ENCODE results near the gene ERBIN. TPM values are rescaled to one million over a fixed set of nuclear protein-coding genes. Genes with fewer than 3 reads are reported as not detected.
"Not testable (repeated sequence)": the region's sequence is repeated elsewhere in the genome, so short reads cannot be mapped to it uniquely, and the experiment has no call there.

Gene ERBIN
- total RNA-seq, 1 donor from 2014 or later = 38.0 TPM

DNA sequence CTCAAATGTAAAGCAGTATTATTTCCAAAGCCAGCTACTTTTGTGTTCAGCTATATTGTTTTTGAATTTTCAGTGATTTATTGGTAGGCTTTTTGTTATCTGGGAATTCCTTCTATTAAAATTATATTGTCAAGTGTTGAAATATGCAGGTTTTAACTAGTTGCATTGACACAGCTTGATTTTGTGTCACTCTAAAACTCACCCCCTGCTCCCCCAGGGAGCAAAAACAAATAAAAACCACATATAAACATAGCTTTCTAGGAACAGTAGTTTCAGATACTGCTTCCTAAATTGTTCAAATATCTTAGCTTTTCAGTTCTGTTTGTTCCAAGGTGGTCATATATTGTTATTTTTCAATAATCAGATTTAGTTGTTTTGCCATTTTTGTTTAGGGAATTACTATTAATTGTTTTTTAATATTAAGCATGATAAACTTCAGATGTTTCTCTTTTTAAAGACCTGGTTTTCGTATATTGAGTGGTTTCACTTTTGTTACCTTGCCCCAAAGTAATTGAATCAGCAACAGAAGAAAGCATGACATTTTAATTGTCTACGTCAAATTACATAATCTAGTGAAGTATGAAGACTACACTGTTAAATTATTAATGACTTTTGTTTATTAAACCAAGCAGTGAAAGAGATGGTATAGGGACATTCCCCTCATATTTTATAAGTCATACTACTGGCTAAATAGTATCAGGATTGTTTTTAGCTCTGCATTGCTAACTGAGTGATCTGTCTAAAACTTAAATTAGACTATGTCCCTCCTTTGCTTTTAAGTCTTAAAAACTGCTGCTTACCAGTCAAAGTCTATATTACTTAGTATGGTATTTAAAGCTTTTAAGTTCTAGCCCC is 43.4 kb downstream of the ERBIN start:
- Histone ChIP-seq H3K27ac (replicated peaks) (no peak overlapping the region), H3K4me3 (peak overlapping the region; percentile 2)
- intact Hi-C loops (cut with micrococcal nuclease) = no loop called here

DNA sequence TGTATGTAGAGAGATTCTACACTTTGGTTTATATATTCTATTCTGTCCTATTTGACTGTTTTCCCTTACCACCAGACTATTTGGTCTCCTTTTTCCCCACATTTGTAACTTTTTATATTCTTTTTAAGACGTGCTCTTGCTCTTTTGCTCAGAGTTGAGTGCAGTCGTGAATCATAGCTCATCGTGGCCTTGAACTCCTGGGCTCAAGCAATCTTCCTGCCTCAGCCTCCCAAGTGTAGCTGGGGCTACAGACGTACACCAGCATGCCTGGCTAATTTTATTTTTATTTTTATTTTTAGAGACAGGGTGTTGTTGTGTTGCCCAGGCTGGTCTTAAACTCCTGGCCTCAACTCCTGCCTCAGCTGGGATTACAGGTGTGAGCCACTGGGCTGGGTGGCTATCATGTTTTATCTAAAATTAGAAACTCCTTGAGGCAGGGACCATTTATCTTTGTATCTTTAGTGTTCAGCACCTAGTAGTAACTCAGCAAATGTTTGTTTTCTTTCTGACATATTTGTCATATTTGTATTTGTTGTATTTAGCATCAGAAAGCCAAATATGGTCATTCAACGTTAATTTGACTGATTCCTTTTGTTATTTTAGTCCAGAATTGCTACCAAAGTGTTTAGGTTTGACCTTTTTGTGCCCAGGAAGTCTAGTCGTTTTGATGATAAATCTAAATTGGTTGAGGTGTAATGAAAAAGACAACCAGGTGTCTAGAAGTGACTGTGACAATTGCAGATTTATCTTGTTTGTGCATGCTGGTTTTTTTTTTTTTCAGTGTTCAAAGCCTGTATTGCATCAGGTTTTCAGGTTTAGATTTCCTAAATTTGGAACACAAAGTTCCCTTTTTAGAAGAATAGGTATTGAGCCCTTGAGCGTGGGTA is 44.3 kb downstream of the ERBIN start:
- DNase-seq = no peak
- Histone ChIP-seq H3K27me3 (ENCODE audit: low read depth) (no peaks in the 10 kb centered on the region), H3K27ac (replicated peaks) (no peak overlapping the region), H3K9me3 (replicated peaks) (peaks cover 4% of the 10 kb centered on the region), H3K36me3 (no peaks in the 10 kb centered on the region), H3K4me3 (no peak overlapping the region), H3K4me1 (peaks cover 64% of the 10 kb centered on the region)
- TF ChIP-seq, protein P1, sequence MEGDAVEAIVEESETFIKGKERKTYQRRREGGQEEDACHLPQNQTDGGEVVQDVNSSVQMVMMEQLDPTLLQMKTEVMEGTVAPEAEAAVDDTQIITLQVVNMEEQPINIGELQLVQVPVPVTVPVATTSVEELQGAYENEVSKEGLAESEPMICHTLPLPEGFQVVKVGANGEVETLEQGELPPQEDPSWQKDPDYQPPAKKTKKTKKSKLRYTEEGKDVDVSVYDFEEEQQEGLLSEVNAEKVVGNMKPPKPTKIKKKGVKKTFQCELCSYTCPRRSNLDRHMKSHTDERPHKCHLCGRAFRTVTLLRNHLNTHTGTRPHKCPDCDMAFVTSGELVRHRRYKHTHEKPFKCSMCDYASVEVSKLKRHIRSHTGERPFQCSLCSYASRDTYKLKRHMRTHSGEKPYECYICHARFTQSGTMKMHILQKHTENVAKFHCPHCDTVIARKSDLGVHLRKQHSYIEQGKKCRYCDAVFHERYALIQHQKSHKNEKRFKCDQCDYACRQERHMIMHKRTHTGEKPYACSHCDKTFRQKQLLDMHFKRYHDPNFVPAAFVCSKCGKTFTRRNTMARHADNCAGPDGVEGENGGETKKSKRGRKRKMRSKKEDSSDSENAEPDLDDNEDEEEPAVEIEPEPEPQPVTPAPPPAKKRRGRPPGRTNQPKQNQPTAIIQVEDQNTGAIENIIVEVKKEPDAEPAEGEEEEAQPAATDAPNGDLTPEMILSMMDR (IDR thresholded peaks at IDR 0.05; ENCODE audit: borderline replicate concordance) = no peak
- intact Hi-C loops (cut with micrococcal nuclease) = no loop called here

More for the DNA sequence above, 43.4 kb downstream of the ERBIN start:
- H3K36me3 ChIP-seq = no peaks in the 10 kb centered on the region
- H3K27me3 ChIP-seq (ENCODE audit: low read depth) = no peaks in the 10 kb centered on the region
- H3K4me1 ChIP-seq = peaks cover 71% of the 10 kb centered on the region
- H3K9me3 ChIP-seq (replicated peaks) = peaks cover 4% of the 10 kb centered on the region
- TF ChIP-seq, protein P1 (IDR thresholded peaks at IDR 0.05; ENCODE audit: borderline replicate concordance) = no peak
- no peak for DNase-seq

DNA sequence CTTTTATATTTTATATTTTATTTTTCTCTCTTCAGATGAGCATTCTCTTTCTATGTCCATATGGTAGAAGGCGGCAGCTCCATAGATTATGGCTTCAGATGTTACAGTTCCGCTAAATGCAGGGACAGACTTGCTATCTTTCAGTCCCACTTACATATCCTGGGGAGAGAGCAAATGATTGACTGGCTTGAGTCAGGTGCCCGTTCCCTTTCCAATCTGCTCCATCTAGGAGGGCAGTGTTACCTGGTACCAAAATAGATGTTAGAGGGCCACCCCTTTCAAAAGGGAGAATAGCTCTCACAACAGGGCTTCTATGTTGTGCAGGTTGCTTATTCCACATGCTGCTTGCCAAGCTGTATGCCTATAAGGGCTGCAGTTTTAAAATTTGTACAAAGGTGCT is 45.3 kb downstream of the ERBIN start:
- H3K27ac ChIP-seq (replicated peaks) = no peak overlapping the region
- intact Hi-C loops (cut with micrococcal nuclease) = no loop called here
- H3K4me3 ChIP-seq = no peak overlapping the region
- no peaks in the 10 kb centered on the region for H3K36me3 ChIP-seq
- peaks cover 4% of the 10 kb centered on the region for H3K9me3 ChIP-seq (replicated peaks)
- no peak for DNase-seq
- TF ChIP-seq, protein P1 (IDR thresholded peaks at IDR 0.05; ENCODE audit: borderline replicate concordance) = no peak
- H3K27me3 ChIP-seq (ENCODE audit: low read depth) = no peaks in the 10 kb centered on the region
- H3K4me1 ChIP-seq = peaks cover 61% of the 10 kb centered on the region

DNA sequence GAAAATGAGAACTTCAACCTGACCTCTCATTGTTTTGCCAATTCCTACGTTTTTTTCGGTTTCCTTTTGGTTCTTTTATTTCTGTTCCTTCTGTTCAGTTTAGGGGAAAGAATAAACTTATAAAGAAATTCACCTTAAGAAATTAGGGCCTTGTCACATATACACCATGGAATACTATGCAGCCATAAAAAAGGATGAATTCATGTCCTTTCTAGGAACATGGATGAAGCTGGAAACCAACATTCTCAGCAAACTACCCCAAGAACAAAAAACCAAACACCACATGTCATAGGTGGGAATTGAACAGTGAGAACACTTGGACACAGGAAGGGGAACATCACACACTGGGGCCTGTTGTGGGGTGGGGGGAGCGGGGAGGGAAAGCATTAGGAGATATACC is 46.5 kb downstream of the ERBIN start:
- H3K4me3 ChIP-seq; H3K27ac ChIP-seq (replicated peaks); H3K9me3 ChIP-seq (replicated peaks); H3K36me3 ChIP-seq; H3K27me3 ChIP-seq (ENCODE audit: low read depth); intact Hi-C loops (cut with micrococcal nuclease); DNase-seq: not testable (repeated sequence)
- peaks cover 49% of the 10 kb centered on the region for H3K4me1 ChIP-seq

DNA sequence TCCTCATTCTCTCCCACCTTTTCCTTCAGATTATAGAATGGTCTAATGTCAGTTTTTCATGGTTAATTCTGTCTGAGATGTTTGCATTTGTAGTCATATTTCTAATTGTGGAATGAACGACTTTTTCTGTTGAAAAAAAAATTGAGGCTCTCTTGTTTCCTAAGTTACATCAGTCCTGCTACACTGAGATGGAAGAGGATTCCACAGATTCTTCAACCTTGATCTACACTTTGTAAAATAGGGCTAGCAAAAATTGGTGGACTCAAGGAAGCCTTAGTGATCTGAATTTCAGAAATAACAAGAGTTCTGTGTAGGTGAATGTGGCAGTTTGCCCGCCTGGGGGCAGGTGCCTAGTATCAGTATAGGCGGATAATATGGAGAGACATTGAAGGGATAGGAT is 51.9 kb downstream of the ERBIN start:
- Histone ChIP-seq H3K27me3 (ENCODE audit: low read depth) (no peaks in the 10 kb centered on the region), H3K4me3 (no peak overlapping the region), H3K36me3 (no peaks in the 10 kb centered on the region), H3K9me3 (replicated peaks) (no peaks in the 10 kb centered on the region), H3K4me1 (peaks cover 12% of the 10 kb centered on the region), H3K27ac (replicated peaks) (no peak overlapping the region)
- intact Hi-C loops (cut with micrococcal nuclease) = no loop called here
- DNase-seq = no peak
- TF ChIP-seq, protein P1 (IDR thresholded peaks at IDR 0.05; ENCODE audit: borderline replicate concordance) = no peak

Data from left ventricle myocardium inferior (tissue), 1 donor.